GM13977 (cell line): Measurements from ENCODE around the gene KIF26B.

Experiments
- DNase-seq: peaks from one replicate; pipeline ENCODE4 v3.0.0; 2012; ENCODE audit warnings: low spot score
- in situ Hi-C: fragments of 300-500 bp; cut with MboI; formaldehyde crosslinking; loops from one replicate; pipeline ENCODE4 v1.12.0; 2022; ENCODE audit warnings: low sequenced_read_pairs, low pct_unique_long_range_greater_than_20kb, mixed read lengths, inconsistent platforms; ENCODE audit not compliant: unreplicated experiment
- TF ChIP-seq, protein P1 (sequence below): IDR thresholded peaks from 2 replicates; pipeline ENCODE4 v1.5.1; 2012; ENCODE audit warnings: mild to moderate bottlenecking, control low read depth; ENCODE audit not compliant: insufficient read depth; ENCODE audit errors: extremely low read depth, missing control alignments

Gene KIF26B

DNA sequence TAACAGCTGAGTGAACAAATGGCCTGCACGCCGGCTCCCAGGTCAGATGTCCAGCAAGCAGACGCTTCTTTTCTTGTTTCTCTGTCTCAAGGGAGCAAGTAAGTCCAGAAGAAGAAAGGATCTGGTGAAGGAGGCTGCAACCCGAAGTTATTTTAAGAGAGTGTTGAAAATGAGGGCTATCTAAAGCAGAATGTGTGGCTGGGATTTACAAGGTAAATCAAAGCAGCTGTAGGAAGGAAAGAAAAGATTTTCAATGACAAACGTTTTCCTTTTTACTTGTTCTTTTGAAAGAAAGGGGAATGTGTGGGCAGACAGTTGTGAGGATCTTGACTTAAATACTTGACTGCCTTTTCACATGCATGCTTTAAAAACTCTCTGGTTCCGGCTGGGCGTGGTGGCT, 311.5 kb downstream of the KIF26B start:
- in situ Hi-C loops = no loop called here
- TF ChIP-seq, protein P1, sequence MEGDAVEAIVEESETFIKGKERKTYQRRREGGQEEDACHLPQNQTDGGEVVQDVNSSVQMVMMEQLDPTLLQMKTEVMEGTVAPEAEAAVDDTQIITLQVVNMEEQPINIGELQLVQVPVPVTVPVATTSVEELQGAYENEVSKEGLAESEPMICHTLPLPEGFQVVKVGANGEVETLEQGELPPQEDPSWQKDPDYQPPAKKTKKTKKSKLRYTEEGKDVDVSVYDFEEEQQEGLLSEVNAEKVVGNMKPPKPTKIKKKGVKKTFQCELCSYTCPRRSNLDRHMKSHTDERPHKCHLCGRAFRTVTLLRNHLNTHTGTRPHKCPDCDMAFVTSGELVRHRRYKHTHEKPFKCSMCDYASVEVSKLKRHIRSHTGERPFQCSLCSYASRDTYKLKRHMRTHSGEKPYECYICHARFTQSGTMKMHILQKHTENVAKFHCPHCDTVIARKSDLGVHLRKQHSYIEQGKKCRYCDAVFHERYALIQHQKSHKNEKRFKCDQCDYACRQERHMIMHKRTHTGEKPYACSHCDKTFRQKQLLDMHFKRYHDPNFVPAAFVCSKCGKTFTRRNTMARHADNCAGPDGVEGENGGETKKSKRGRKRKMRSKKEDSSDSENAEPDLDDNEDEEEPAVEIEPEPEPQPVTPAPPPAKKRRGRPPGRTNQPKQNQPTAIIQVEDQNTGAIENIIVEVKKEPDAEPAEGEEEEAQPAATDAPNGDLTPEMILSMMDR = no peak
- no peak for DNase-seq

DNA sequence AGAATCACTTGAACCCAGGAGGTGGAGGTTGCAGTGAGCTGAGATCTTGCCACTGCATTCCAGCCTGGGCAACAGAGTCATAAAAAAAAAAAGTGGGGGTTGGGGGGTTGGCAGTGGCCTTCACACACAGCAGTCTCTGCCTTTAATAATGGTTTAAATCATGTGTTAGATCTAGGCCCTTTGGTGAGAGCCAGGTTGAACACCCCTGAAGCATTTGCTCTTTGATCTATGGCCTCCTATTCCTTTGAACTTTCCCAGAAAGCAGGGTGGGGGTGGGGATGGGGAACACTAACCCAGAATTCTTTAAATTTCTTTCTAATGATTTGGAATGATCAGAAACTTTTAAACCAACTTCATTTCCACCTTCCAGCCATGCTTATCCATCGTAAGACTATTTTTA, 313.0 kb downstream of the KIF26B start:
- in situ Hi-C loops = no loop called here
- DNase-seq = no peak
- TF ChIP-seq, protein P1 = no peak

DNA sequence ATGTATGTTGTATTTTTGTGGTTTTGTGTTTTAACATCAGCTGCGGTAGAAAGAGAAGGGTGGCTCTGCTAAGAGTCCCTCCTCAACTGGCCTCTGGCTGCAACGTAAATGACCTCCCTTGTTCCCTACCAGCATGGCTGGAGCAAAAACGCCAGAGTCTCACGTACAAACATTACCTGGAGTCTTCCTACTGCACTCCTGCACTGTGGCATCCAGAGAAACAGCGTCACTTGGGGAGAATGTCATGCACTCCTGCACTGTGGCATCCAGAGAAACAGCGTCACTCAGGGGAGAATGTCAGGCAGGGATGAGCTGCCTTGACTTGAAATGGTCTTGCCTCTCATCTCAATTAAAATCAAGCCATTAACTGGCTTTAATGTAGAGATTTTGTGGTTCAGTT, 314.2 kb downstream of the KIF26B start:
- in situ Hi-C loops = no loop called here
- no peak for DNase-seq
- TF ChIP-seq, protein P1 = no peak

DNA sequence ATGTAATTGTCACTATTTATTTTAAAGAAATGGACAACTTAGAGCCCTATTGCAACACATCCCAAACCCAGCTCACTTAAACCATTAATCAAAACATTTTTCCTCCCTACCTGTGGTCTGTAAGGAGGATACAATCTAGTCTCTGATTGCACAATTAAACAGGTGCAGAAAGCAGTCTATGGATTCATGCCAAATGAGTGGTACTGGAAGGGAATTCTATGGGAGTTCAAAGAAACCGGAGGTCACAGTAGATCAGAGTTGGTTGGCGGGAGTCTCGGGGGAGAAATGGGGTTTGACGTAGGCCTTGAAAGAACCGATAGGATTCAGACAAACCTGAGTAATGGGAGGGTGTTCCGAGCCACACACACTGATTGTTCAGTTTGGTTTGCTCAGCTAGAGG, 314.9 kb downstream of the KIF26B start:
- DNase-seq = no peak
- TF ChIP-seq, protein P1 = no peak
- in situ Hi-C loops = no loop called here

DNA sequence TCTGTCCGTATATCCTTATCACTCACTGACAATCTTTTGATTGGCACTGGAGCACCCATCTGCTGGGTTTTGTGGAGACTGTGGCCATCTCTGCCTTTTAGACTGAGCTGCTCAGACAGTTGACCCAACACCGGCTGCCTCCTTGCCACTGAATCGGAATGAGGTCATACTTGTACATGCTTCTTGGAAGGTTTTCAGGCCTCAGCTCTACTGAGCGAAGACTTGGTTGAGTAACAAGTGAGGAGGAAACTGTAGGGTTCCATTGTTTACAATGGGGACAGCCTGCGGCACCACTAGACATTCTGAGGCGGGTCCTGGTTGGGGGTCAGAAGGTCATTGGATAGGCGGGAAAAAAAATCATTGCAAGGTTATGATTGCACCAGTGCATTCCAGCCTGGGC, 320.3 kb downstream of the KIF26B start:
- in situ Hi-C loops = no loop called here
- TF ChIP-seq, protein P1 = no peak
- DNase-seq = no peak

DNA sequence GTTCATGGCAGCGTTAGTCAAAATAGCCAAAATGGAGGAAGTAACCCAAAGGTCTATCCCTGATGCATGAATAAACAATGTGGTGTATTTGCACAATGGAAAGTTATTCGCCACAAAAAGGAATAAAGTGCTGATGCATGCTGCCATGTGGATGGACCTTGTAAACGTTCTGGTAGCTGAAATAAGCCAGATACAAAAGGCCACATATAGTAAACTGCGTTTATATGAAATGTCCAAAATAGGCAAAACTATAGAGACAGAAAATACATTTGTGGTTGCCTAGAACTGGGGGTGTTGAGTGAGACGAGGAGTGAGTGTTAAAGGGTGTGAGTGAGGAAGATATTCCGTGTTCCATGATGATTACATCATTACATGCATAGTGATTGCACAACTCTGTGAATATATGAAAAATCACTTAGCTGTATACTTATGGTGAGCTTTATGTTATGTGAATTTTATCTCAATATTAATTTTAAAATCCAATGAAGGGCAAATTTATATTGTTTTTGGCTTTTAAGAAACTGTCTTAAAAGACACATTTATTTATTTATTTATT, 321.3 kb downstream of the KIF26B start:
- in situ Hi-C loops = no loop called here
- DNase-seq = no peak
- TF ChIP-seq, protein P1 = no peak

DNA sequence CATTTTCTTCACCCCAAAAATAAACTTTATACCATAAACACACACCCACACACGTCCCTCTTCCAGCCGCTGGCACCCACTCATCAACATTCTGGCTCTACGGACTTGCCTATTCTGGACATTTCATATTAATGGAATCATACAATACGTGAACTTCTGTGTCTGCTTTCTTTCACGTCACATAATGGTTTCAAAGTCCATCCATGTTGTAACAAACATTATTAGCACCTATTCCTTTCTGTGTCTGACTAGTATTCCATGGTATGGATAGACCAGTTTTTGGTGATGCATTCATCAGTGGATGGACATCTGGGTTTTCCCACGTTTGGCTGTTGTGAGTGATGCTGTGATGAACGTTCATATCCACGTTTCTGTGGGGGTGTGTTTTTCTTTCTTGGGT, 323.2 kb downstream of the KIF26B start:
- TF ChIP-seq, protein P1 = no peak
- DNase-seq = no peak
- in situ Hi-C loops = no loop called here
